DMS79 (cell line): ENCODE measurements around the gene SH3RF1.

ENCODE experiments used
- DNase-seq: peaks from one replicate; lab custom pipeline; 2025; lab: John Stamatoyannopoulos, UW

The SH3RF1 gene

DNA sequence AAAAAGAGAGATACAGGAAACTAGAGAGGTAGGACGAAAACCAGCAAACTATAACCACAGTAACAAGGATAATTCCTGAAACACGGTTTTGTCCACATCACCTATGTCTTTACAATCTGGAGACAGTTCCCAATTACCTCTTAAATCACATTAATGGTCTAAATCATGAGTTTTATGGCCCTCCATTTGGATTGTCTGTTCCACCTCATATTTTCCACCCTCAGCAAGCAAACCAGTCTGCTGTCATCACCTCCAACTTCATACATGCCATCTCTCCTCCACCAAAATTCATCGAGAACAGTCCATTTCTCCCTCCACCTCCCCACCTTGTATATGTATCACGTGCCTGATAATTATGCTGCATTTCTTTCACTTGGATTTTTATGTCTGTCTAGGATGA is 107.3 kb downstream of the SH3RF1 start:
- no peak for DNase-seq

DNA sequence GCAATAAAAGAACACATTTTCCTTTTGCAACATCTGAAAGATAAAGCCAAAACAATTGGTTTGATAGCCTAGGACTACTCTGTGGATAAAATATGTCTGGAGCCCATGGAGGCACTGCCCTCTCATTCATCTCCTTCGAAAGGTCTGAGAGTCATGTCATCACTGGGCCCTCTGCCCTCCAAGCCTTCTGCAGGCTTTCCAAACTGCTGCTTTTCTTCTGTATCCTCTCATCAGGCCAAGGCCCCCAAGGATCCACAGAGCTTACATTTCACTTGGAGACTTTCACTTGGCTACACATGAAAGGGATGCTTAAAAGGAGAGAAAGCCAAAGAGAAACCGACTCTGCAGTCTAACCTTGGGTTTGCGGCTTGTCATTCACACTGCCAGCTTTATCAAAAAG is 109.9 kb downstream of the SH3RF1 start:
- DNase-seq, result no peak

- no peak for DNase-seq
Observed at GRCh38 chr4:169159624-169160171, 111.1 kb downstream of the SH3RF1 start.

DNA sequence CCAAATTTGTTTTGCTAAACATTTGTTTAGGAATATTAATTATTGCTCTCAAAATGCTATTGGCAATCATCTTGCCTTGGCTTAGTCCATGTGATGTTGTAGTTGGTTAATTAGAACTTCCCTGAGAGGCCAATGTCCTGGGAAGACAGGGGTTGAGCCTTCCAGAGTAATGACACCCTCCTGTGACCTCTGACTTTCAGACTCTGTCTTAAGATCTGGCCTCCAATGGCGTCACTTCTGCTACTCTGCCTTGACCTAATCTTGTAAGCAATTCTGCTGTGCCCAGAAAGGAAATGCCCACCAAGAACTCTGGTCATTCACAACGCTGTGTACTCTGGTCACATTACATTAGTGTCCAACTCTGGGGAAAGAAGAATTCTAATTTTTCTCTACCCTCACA is 111.9 kb downstream of the SH3RF1 start:
- DNase-seq, result no peak

DNA sequence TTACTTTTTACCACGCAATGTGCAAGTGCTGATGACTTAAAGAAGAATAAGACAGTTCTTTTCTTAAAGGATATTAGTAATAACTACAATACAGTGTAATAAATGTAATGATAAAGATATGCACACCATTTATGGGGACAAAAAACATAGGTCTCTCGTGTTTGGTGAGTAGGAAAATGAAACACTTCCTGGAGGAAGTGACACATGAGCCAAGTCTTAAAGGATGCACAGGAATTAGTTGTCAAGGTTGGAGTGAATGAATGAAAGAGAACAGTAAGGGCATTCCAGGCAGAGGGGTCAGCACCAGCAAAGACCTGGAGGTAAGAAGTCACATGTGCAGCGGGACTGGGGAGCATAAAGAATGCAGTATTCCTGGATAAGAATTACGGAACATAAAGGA is 112.7 kb downstream of the SH3RF1 start:
- DNase-seq, result no peak

DNA sequence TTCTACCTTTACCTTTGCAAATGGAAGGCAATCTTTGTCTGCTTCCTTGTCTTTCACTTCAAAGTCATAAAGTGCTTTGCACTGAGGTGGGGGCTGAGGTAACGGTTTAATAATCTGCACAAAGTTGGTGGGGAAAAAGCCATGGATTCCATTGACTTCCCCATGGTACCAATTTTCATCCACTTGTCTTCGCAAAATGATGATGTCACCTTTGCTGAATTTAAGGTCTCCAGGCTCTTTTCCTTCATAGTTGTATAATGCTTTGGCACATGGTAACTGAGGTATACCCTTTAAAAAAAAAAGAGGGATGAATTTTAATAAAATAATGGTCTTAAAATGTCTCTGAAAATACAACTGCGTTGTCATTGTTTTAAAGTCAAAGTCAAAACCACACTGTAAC is 114.4 kb downstream of the SH3RF1 start:
- DNase-seq, result no peak

GRCh38 chr4:169154121-169154520 is 116.6 kb downstream of the SH3RF1 start:
- DNase-seq, result no peak

GRCh38 chr4:169153481-169154087 is 117.2 kb downstream of the SH3RF1 start:
- no peak for DNase-seq

- DNase-seq, result no peak
Observed at GRCh38 chr4:169152899-169153298, 117.9 kb downstream of the SH3RF1 start.

DNA sequence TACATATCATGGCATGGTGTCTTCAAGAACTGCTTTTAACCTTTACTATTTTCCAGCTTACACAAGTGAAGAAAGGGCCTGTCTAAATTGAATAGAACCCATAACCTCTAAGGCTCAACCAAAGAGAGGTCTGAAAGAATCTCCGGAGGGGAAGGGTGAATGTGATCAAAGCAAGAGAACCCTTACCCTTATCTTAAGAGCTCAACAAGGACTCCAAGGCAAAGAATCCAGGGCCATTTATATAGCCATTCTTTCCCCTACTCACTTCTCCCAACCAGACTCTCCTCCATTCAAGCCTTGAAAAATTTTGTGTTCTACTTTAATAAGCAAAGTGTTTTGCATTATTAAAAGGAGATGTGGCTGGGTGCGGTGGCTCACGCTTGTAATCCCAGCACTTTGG is 118.7 kb downstream of the SH3RF1 start:
- DNase-seq, result no peak

DNA sequence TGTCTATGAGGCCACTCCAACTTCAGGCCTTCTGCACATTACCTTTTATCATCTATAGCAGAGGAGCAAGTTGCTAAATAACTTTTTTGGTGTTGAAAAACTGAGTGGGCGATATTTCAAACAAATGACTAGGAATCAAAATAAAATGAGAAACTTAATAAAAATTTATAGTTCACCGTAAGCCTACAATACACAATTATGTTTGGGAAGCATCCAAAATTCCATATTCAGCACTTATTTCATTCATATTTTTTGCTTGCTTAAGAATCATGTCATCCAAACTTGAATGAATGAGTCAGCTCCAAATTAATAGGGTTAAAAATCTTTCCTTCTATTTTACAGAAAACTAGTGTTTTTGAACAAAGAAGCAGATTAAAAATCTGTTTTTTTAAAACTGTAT is 119.1 kb downstream of the SH3RF1 start:
- DNase-seq, result no peak

DNA sequence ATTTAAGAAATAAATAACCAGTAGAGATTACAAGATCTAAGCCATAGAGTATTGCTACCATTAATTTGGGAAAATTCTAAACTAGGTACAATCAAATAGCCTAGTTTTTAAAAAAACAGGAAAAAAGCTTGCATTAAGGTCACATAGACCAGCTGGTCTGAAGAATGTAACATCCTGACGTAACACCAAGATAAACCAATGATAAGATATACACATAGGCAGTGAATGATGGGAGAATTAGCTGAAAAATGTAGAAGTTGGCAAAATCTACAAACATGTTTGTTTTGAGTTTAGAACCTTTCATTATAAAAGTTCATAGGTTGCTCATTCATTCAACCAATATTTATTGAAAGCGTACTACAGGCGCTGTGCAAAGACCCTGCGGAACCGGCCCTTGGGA is 120.0 kb downstream of the SH3RF1 start:
- no peak for DNase-seq

DNA sequence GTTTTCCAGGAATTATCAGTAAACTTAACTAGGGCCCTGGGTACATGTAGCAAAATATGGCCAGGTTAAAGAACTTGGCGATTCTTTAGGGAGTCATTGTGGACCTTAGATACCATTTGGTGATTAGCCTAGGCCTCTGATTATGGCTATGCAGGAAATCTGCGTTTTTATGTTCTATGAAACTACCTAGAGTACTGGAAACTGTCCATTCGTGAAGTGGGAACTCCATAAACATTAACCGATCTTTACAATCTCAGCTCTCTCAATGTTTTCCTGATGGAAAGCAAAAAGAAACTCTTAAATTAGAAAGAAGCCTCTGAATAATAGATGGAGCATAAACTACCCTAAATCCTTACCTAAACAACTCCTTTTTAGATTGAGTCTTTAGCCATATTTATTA is 121.9 kb downstream of the SH3RF1 start:
- DNase-seq, result no peak

- DNase-seq, result no peak
Observed at GRCh38 chr4:169147191-169147590, 123.6 kb downstream of the SH3RF1 start.

DNA sequence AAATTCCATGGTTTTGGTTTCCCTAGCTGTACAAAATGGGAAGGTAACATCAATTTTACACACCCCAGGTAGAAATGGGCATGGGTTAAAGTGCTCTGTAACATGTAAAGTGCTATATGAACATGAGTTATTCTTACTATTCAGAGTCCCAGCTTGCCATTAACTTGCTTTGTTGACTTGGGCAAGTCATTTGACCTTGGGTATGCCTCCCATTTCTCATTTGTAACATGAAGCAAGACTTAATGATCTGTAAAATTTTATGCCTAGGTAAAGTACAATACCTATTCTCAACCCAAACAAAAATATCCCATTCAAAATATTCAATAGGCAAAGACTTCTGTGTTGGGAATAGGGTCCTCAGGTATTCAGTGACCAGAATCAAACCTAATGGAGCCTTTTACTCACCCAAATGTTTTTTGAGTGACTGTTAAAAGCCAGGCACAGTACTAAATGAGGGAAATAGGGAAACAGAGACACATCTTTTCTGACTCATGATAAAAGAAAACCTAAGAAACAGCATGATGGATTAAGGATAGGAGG is 126.6 kb downstream of the SH3RF1 start:
- DNase-seq, result no peak

DNA sequence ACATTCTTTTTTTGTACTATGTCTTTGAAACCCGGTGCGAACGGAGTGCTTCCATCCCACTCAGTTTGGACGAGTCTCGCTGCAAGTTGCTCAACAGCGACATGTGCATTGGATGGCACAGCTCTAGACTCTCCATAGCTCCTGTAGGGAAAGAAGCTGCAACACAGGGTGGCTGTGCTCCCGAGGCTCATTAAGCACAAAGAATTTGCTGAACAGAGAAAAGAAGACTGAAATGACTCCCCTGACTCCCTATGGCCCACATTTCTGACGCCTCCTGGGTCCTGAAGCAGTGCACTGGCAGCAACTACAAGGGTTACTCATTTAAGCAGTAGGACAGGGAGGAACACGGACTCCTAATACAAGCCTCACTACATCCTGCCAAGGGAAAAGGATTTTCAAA is 127.4 kb downstream of the SH3RF1 start:
- DNase-seq, result no peak

DNA sequence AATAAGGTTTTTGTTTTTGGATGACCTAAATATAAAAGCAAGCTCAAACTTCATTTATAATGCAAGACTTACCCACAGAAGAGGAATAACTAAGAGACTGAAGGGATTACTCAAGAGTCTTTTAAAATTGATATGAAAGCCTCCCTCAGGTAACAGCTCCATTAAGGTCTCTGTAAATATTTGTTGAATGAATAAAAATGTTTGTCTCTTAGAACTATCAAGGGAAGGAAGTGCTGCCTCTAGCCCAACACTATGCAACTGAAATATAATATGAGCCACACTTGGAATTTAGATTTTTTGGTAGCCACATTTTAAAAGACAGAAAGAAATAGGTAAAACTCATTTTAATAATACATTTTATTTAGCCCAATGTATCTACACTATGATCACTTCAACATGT is 127.8 kb downstream of the SH3RF1 start:
- DNase-seq, result no peak

DNA sequence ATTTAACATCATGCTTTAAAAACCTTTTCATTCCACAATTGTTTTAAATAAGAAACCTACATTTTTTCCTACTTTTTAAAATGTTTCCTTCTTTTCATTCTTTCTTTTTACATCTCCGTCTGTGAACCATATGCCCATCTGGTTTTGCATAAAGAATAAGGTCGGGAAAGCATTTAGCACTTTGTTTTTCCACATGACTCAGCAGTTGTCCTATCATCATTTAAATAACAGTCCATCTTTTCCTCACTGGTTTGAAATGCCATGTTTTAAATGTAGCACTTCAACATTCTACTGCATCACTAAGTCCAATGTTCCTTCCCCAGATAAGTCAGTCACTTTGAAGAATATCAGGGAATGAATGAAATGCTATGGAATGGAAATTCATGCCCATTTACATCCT is 128.4 kb downstream of the SH3RF1 start:
- no peak for DNase-seq

GRCh38 chr4:169139021-169139420 is 131.7 kb downstream of the SH3RF1 start:
- DNase-seq, result no peak

- no peak for DNase-seq
Observed at GRCh38 chr4:169137558-169137920, 133.2 kb downstream of the SH3RF1 start.

- no peak for DNase-seq
Observed at GRCh38 chr4:169136796-169137557, 133.8 kb downstream of the SH3RF1 start.

- no peak for DNase-seq
Observed at GRCh38 chr4:169136330-169136729, 134.4 kb downstream of the SH3RF1 start.

- DNase-seq, result no peak
Observed at GRCh38 chr4:169135776-169136175, 135.0 kb downstream of the SH3RF1 start.

GRCh38 chr4:169133932-169134331 is 136.8 kb downstream of the SH3RF1 start:
- no peak for DNase-seq
